Activated CD8-positive, alpha-beta memory T cell treated with anti-CD3 and anti-CD28 coated beads for 48 hours (primary cell): Measurements from ENCODE around the gene EXOSC5.
"Not testable (repeated sequence)": the region's sequence is repeated elsewhere in the genome, so short reads cannot be mapped to it uniquely, and the experiment has no call there.

Experiments used
- DNase-seq, 3 experiments: peaks; one replicate each; pipeline ENCODE4 v3.0.0-alpha.2; 2020; ENCODE audit warnings: low read depth in 2 of 3, low spot score in 2 of 3

EXOSC5 gene

DNA sequence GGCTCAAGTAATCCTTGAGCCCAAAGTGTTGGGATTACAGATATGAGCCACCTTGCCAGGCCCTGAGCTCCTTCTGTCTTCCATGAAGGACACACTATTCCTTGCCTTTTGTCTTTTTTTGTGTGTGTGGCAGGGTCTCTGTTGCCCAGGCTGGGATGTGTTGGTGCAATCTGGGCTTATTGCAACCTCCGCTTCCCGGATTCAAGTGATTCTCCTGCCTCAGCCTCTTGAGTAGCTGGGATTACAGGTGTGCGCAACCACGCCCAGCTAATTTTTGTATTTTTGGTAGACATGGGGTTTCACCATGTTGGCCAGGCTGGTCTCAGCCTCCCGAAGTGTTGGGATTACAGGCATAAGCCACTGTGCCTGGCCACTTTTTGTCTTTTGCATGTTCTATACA lies 11.7 kb upstream of the EXOSC5 start:
- not testable (repeated sequence) for DNase-seq

DNA sequence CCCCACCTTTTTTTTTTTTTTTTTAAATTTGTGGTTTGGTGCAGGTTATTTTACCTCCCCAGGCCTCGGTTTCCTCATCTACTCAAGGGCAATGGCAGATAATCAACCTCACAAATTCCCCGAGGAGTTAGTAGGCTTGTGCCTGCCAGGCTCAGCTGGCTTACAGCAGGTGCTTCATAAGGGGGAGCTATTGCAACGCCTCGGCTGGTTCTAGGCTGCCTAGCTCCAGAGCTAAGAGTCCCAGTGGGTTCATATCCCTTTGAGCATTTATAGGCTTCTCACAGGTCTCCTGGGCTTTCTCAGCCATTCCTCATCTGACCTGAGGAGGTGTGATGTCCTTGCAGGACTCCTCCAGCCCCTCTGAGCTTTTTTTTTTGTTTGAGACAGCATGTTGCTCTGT lies 11.1 kb upstream of the EXOSC5 start:
- DNase-seq = no peak

DNA sequence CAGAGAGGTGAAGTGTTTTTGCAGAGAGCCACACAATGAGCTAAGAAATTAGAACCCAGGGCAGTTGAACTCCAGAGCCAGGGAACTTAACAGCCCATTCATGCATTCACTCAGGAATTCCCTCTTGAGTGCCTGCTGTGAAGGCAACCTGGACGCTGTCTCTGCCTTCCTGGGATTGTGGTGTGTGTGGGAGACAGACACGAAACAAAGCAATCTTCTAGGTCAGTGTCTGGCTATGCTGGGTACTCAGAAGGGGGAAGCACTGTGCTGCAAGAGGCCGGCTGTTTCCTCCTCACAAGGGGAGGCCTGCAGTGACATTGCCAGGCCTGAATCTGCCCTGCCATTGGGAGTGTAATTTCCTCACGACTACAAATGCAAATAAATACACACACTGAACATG lies 10.1 kb upstream of the EXOSC5 start:
- no peak for DNase-seq

DNA sequence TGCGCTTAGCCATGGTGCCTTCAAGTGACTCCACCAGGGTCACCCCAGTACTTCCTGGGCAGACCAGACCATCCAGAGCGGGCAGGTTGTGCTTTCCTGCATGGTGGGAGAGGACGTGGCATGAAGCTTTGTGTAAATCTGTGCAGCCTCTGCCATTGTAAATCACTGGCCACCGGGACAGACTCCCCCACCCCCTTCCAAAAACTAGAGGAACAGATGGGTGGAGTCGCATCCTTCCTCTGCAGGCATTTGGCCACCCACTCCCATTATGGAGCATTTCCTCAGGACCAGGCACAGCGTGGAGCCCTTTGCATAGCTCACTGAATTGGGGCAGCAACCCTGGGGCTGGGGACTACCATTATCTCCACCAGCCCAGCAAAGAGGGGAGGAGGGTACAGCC lies 8.6 kb upstream of the EXOSC5 start:
- DNase-seq = no peak

DNA sequence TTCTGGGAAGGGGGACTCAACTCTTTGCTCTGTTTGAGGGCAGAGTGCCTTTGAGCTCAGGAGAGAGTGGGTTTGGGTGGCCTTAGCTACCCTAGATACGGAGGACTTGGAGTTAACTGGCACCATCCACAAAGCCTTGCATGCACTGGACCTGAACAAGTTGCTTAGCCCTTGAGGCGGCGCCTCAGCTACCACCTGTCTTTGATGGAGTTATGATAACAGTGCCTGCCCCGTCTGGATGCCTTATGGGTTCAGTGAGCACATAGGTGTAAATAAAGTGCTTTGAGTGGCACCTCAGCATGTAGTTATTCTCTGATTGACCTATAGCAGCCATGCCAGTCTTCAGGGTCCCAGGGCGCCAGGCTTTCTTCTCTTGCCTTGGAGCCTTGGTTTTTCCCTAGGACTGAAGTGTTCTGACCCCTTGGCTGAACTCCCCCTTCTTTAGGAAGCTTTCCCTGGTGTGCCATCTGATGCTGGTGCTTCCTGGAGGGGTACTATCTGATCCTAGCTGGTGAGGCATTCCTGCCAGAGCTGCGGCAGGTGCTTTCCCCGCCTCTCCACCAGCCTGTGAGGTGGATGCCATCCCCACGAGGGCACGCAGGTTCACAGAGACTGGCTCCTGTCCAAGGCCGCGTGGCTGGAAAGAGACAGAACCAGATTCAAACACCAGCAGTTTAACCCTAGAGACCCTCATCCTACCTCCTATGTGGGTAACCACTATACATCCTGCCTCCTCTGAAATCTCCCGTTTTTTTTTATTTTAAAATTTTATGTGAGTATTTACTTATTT lies 6.2 kb upstream of the EXOSC5 start:
- no peak for DNase-seq

DNA sequence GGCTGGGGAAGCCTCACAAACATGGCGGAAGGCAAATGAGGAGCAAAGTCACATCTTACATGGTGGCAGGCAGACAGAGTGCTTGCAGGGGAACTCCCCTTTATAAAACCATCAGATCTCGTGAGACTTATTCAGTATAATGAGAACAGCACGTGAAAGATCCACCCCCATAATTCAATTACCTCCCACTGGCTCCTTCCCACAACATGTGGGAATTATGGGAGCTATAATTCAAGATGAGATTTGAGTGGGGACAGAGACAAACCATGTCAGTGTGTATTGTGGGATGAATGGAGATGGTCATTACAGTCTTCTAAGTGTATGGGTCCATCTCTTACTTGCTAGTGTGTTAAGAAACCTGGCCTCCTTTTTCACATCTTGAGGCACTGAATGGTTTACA lies 4.9 kb upstream of the EXOSC5 start:
- no peak for DNase-seq

DNA sequence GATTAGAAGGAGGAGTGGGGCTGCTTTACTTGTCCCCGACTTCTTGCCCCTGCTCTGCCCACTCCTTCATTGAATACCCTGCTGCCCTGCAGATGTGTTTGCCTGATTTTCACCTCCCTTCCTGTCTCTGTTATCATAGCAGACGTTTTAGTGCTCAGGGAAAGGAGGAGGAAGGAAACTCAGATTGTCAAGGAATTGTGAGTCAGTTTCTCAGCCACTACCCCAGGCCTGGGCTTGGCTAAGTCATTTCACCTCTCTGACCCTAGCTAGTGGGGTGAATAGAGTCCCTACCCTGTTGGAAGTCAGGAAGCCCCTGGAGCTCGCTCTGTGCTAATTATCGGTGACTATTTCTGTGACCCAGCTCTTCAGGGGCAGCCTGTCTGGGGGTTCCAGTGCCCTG lies 4.3 kb upstream of the EXOSC5 start:
- no peak for DNase-seq

DNA sequence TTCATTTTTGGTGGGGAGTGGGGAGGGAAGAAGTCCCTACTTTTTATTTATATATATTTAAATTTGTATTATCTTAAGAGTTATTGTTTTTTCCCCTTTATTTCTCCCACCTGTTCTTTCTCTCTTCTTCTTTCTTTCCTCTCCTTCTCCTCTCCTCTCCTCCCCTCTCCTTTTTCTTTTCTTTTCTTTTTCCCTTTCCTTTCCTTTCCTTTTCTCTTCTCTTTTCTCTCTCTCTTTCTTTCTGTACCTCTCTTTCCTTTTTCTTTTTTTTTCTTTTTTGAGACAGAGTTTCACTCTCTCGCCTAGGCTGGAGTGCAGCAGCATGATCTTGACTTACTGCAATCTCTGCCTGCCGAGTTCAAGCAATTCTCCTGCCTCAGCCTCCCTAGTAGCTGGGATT lies 2.4 kb upstream of the EXOSC5 start:
- DNase-seq = no peak

DNA sequence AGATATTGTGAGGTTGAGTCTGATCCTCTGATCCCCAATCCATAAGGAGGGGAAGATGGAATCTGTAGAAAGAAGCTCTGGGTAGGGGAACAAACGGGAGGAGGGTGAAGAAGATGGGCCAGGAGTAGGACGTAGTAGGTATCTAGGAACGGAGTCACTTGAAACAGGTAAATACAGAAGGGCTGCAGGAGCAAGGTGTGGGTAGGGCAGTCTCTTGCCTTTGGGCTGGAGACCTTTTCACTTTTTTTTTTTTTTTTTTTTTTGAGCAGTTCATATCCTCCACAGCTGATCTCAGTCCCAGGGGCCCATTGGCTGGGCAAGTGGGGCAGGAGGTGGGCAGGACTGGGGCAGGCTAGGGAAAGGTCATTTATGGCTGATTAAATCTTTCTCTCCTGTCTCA lies 1.9 kb upstream of the EXOSC5 start:
- DNase-seq = no peak

DNA sequence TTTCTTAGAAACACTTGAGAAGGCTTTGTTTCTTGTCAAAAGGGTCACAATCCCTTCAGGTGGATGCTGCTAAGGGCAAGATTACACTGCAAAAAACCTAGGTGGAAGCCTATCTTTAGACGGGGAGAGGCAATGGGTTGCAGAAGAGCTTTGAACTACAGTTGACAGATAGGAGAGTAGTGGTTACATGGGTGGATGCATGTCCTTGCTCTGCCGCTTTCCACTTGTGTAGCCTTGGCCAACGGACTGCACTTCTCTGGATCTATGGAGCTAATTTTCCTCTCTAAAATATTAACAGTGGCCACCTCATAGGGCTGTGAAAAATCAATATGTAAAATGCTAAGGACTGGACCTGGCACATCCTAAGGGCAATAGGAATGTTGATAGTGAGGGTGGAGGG lies 1.4 kb upstream of the EXOSC5 start:
- no peak for DNase-seq

DNA sequence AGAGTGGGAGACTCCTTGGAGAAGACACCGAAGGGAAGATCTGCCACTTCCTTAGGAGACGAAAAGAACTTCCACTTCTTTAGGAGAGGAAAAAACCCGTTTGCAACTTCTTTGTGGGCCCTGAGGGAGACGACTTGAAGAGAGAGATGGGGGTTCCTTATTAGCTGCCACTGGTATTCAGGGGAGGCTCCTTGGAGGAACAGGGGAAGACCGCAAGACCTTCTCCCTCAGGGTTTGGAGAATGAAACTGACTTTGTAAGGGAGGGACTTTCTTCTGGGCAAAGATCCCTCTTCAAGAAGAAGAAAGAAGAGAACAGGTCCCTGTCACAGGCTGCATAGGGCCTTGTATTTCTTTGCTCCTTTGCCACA lies 875 bp upstream of the EXOSC5 start:
- DNase-seq = no peak

DNA sequence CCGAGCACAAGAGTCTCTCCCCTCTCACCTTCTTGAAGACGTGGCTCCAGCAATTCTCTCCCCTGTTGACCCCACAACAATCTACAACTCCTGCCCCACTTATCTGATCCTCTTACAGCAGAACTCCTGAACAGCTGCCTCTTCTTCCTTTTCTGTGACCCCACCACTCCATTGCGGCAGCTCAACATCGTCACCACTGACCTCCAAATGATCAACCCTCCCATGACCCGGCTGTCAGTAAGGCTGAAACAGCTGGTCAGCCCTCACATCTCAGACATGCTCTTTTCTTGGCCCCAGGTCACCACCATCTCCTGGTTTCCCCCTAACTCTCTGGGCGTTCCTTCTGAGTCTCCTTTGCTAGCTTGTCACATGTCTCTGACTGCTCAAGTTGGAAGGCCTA lies 1.8 kb downstream of the EXOSC5 start:
- no peak for DNase-seq

DNA sequence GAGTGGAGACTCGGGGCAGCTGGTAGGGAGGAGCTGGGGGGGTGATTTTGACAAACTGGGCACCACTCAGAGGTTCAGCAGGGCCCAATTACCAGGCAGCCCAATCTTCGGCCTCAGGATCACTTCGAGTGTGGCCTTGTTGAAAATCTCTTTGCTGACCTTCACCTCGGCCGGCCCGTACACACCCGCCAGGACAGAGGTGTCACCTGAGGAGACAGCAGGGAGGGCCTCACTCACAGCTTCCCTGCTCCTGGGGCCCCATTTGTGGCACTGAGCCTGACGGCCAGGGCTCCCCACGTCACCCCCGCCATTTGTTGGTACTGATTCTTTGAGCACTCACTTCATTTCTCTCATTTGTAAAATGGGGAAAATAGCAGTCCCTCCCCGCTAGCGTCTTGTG lies 4.4 kb downstream of the EXOSC5 start:
- no peak for DNase-seq

DNA sequence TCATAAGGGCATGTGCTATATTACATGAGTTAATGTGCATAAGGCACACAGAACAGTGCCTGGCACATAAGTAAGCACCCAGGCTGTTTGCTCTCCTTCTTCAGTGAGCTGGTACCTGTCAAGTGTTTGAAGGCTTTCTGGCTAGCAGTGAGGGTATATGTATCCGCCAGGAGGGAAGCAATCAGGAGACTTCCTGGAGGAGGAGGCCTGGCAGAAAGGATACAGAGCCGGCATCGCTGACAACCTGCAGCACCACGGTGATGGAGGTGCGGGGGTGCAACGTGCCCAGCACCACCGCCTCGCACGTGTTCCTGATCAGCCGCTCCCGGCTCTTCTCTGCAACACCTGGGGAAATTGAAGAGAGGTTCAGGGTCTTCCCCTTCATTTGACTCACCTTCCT lies 5.5 kb downstream of the EXOSC5 start:
- DNase-seq = no peak

DNA sequence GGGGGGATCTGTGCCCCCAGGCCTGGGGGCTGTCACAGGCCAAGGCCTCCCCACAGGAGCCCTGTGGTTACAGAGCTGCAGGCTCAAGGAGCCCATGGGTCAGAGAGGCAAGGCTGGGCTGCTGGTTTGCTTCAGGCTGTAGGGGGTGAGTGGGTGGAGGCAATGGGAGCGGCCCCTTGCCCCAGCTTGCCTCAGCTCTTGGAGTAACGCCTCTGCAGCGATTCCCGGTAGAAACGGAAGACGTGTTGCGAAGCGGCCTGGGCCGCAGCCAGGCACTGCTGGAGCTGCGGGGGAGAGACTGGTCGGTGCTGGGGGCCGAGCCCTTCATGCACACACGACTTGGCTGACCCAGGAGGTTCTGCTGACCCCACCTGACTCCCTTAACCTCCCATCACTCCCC lies 10.7 kb downstream of the EXOSC5 start:
- DNase-seq = no peak

DNA sequence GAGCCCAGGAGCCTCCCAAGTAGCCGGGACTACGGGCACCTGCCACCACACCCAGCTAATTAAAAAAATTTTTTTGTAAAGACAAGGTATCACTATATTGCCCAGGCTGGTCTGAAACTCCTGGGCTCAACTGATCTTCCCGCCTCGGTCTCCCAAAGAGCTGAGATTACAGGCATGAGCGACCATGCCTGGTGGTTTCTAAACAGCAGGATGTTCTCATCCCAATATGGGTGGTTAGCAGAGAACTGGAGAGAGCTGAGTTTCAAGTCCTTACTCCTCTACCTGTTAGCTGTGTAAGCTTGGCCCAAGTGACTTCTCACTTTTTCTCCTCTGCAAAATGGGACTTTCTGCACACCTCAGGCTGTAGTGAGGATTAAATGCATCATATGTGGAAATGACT lies 12.8 kb downstream of the EXOSC5 start:
- DNase-seq = no peak

DNA sequence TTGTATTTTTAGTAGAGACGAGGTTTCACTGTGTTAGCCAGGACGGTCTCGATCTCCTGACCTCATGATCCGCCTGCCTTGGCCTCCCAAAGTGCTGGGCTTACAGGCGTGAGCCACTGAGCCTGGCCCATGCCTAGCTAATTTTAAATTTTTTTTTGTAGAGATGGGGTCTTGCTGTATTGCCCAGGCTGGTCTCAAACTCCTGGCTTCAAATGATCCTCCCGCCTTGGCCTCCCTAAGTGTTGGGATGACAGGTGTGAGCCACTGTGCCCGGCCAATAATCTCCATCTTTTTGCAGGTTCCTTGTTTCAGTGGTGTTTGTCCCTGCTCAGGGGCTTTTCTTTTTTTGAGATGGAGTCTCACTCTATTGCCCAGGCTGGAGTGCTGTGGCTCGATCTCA lies 15.6 kb downstream of the EXOSC5 start:
- DNase-seq = not testable (repeated sequence)

DNA sequence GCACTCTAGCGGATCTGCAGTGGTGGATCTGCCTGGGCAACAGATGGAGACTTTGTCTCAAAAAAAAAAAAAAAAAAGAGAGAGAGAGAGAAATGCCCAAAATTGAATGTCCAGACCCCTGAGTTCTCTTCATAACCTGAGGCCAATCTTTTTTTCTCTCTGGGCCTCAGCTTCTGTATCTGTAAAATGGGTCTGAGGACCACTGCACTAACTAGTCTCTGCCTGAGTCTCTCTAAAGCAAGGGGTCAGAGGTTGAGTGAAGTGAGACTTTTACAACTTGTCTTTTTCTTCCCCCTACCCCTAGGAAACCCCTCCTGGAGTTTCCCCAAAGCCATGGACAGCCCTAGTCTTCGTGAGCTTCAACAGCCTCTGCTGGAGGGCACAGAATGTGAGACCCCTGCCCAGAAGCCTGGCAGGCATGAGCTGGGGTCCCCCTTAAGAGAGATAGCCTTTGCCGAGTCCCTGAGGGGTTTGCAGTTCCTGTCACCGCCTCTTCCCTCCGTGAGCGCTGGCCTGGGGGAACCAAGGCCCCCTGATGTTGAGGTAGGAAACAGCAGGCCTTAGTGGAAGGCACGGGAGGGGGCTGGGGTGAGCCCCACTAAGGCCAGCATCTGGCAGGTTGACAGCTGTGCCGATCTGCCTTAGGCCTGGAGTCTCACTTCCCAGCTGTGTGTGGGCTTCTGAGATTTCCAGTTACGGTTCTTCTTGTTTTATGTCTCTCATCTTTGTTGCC lies 19.0 kb downstream of the EXOSC5 start:
- DNase-seq = no peak

DNA sequence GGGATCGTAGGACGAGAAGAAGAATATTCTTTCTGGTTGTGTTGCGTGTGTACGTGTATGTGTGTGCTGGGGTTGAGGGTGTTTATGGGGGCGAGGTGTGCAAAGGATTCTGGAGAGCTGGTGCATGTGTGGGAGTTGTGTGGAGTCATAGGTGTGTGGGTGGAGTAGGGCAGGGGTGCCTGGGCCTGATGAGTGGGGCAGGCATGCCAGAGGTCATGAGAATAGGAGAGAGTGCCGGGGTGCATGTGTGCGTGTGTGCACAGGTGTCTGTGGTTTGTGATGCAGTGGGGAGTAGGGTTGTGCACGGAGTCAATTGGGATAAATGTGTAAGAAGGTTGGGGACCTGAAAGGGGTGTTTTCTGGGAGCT lies 20.2 kb downstream of the EXOSC5 start:
- no peak for DNase-seq

DNA sequence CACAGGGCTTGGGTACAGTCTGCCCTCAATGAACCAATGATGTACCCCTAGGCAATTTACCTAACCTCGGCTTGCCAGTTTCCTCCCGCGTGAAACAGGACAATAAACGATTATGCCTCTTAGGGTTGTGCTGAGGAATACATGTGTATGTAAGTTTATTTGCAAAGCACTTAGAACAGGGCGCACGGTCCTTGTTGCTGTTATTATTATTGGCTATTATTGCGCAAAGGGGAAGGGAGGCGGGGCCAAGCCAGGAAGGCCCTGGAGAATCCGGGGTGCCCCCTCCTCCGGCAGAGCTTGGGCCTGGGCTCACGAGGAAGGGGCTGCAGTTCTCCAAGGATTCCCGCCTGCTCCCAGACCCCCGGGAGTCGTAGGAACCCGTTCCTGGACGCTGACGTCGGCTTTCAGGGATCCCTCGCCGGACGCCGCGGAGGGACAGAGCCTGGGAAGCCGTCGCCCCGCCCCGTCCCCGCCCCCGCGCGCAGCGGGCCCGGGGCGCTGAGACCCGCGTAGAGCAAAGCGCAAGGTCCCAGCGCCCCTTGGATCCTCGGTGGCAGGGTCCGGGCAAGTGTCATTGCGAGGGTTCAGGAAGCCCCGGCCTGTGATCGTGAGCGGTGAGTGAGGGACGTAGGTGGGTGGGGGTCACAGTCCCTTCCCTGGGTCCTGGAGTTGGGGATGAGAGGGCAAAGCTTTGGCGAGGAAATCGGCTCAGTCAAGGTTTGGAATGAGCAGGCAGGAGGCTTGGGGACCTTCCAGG lies 20.7 kb downstream of the EXOSC5 start, which contains the start of gene TMEM91:
Gene TMEM91 (plus strand): TSS at position 293 of the 757 bp plus-strand sequence. CDS start 1,777 bp downstream, outside the sequence.
- no peak for DNase-seq

DNA sequence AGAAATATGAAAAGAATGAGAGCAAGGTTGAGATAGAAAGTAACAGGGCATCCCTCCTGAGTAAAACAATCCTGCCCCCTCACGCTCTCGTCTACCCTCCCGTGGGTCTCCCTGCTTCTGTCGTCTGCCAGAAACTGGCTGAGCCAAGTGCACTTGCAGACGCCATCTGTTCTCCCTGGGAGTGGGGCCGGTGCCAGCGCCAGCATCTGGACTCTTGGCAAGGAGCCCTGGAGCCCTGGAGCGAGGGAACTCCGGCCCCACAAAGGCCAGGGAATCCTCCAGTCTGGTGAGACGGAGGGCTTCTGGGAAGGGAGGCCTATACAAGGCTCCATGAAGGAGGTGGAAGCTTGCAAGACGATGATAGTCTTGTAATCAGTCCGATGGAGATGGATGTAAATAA lies 23.2 kb downstream of the EXOSC5 start:
- no peak for DNase-seq

DNA sequence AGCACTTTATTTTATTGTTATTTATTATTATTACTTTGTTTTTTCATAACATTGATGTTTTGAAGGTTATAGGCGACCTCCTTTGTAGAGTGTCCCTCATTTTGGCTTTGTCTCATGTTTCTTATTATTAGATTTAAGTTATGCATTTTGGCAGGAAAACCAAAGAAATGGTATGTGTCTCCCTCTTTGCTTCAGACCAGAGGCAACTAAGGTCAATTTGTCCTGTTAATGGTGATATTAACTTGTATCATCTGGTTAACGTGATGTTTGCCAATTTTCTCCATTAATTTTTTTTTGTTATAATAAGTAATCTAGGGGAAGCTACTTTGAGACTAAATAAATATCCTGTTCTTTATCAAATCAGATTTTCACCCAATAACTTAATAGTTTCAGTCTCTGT lies 24.7 kb downstream of the EXOSC5 start:
- DNase-seq = no peak
